Hypothalamus (tissue), 51 donors: ENCODE data around the gene MAD1L1.

ENCODE experiments used
- DNase-seq, 51 donors: peaks; one replicate each; lab custom pipeline; 2025; lab: John Stamatoyannopoulos, UW

MAD1L1 gene

GRCh38 chr7:2202901-2203765 is 29.6 kb downstream of the MAD1L1 start:
- DNase-seq = no peak

GRCh38 chr7:2202361-2202761 is 30.4 kb downstream of the MAD1L1 start:
- DNase-seq = peak in 14 of 51 donors; percentile 10 to 37 (median 27)

GRCh38 chr7:2201686-2202360 is 30.9 kb downstream of the MAD1L1 start:
- no peak for DNase-seq

- DNase-seq = no peak
Observed at GRCh38 chr7:2201128-2201527, 31.6 kb downstream of the MAD1L1 start.

- DNase-seq = no peak
Observed at GRCh38 chr7:2200584-2200980, 32.2 kb downstream of the MAD1L1 start.

GRCh38 chr7:2199956-2200583 is 32.7 kb downstream of the MAD1L1 start:
- no peak for DNase-seq

GRCh38 chr7:2199528-2199927 is 33.2 kb downstream of the MAD1L1 start:
- DNase-seq = no peak

- DNase-seq = no peak
Observed at GRCh38 chr7:2198760-2199159, 34.0 kb downstream of the MAD1L1 start.

- DNase-seq = no peak
Observed at GRCh38 chr7:2198206-2198605, 34.5 kb downstream of the MAD1L1 start.

- no peak for DNase-seq
Observed at GRCh38 chr7:2197436-2198155, 35.1 kb downstream of the MAD1L1 start.

- DNase-seq = no peak
Observed at GRCh38 chr7:2196381-2197378, 36.1 kb downstream of the MAD1L1 start.

- DNase-seq = peak in 26 of 51 donors; percentile 7 to 76 (median 40)
Observed at GRCh38 chr7:2195400-2196246, 37.1 kb downstream of the MAD1L1 start.

GRCh38 chr7:2193575-2194305 is 39.0 kb downstream of the MAD1L1 start:
- no peak for DNase-seq

- DNase-seq = no peak
Observed at GRCh38 chr7:2192831-2193534, 39.8 kb downstream of the MAD1L1 start.

GRCh38 chr7:2191016-2191415 is 41.7 kb downstream of the MAD1L1 start:
- DNase-seq = no peak

GRCh38 chr7:2190531-2190930 is 42.2 kb downstream of the MAD1L1 start:
- no peak for DNase-seq

GRCh38 chr7:2186166-2186565 is 46.6 kb downstream of the MAD1L1 start:
- DNase-seq = no peak
